GM12878 (cell line): ENCODE measurements around the gene SNAP91. TPM values are rescaled to one million over a fixed set of nuclear protein-coding genes. Genes with fewer than 3 reads are reported as not detected.

Experiments used
- ATAC-seq: fragments of 200-7000 bp; cut with Tn5 transposase; 3 replicates; pipeline ENCODE4 v1.9.1; 2020; ENCODE audit warnings: mild to moderate bottlenecking, moderate library complexity
- BruUV-seq: library from RNA; stranded (reverse); fragments of 400-500 nt; replicated peaks from 2 replicates; lab custom pipeline; 2021; lab: Mats Ljungman, UMichigan
- CTCF ChIA-PET: fragments of 300-600 bp; sonication (Branson Sonifier 250); formaldehyde crosslinking; extraction: SDS; loops from one replicate; lab custom pipeline; 2021; ENCODE audit warnings: inconsistent platforms; lab: Yijun Ruan, JAX
- POLR2A ChIA-PET: fragments of 350-600 bp; formaldehyde crosslinking; extraction: SDS; loops from one replicate; lab custom pipeline; 2021; ENCODE audit warnings: inconsistent platforms; lab: Charles Lee
- RAD21 ChIA-PET: fragments of 300-600 bp; sonication (Branson Sonifier 250); formaldehyde crosslinking; loops from one replicate; lab custom pipeline; 2023; ENCODE audit warnings: antibody characterized with exemption; ENCODE audit not compliant: unreplicated experiment; lab: Charles Lee
- SMC1A ChIA-PET: fragments of 300-600 bp; sonication (Branson Sonifier 250); formaldehyde crosslinking; loops from one replicate; lab custom pipeline; 2023; ENCODE audit not compliant: unreplicated experiment, uncharacterized antibody; lab: Charles Lee
- DNase-seq: peaks from one replicate; pipeline ENCODE4 v3.0.0-alpha.2; 2011; ENCODE audit warnings: low read depth, low spot score
- FAIRE-seq: peaks from 3 replicates; lab custom pipeline; 2011; peaks lifted over from hg19 to GRCh38; lab: Jason Lieb, UNC
- H2AFZ ChIP-seq: 2 replicates; pipeline ENCODE4 v1.6.0; 2011; ENCODE audit warnings: low read depth, low read length, control low read depth; ENCODE audit not compliant: control insufficient read depth
- H3K27ac ChIP-seq: 2 replicates; pipeline ENCODE4 v1.5.1; 2011; ENCODE audit warnings: control low read depth; ENCODE audit not compliant: control insufficient read depth, insufficient read depth
- H3K27me3 ChIP-seq, 2 experiments: replicated peaks in 1 of 2; 2 replicates each; pipeline versions ENCODE4 v1.6.0 to v1.6.1; 2011; ENCODE audit warnings: low read length in 1 of 2; ENCODE audit not compliant: control insufficient read depth in 2 of 2, insufficient read depth in 2 of 2
- H3K36me3 ChIP-seq, 2 experiments: 2 replicates each; pipeline ENCODE4 v1.5.1; 2011; ENCODE audit warnings: low read length in 1 of 2; ENCODE audit not compliant: control insufficient read depth in 2 of 2, insufficient read depth in 2 of 2
- H3K4me1 ChIP-seq: 2 replicates; pipeline ENCODE4 v1.6.1; 2011; ENCODE audit warnings: mild to moderate bottlenecking, low read length, moderate library complexity, mixed read lengths; ENCODE audit not compliant: control insufficient read depth, insufficient read depth
- H3K4me2 ChIP-seq: 2 replicates; pipeline ENCODE4 v1.6.0; 2011; ENCODE audit warnings: control low read depth; ENCODE audit not compliant: control insufficient read depth, insufficient read depth
- H3K4me3 ChIP-seq: fragments of 200-600 bp; sonication (generic); 2 replicates; pipeline ENCODE4 v1.5.1; 2016
- H3K79me2 ChIP-seq: 2 replicates; pipeline ENCODE4 v1.6.0; 2011; ENCODE audit warnings: low read length; ENCODE audit not compliant: control insufficient read depth, insufficient read depth
- H3K9ac ChIP-seq: 2 replicates; pipeline ENCODE4 v1.8.0; 2011; ENCODE audit warnings: low read length, control low read depth, mixed read lengths; ENCODE audit not compliant: control insufficient read depth, insufficient read depth
- H3K9me3 ChIP-seq: replicated peaks from 3 replicates; pipeline ENCODE4 v1.5.1; 2011; ENCODE audit warnings: mild to moderate bottlenecking, low read length; ENCODE audit not compliant: control insufficient read depth, insufficient read depth
- H4K20me1 ChIP-seq: 2 replicates; pipeline ENCODE4 v1.6.0; 2011; ENCODE audit not compliant: control insufficient read depth, insufficient read depth
- CREM ChIP-seq: IDR thresholded peaks from 2 replicates; pipeline ENCODE4 v1.6.1; 2014; ENCODE audit warnings: antibody characterized with exemption, low read depth
- MTA2 ChIP-seq: fragments of 450-650 bp; IDR thresholded peaks from 2 replicates; pipeline ENCODE4 v1.6.1; 2016; ENCODE audit warnings: low read depth, mild to moderate bottlenecking, moderate library complexity
- NBN ChIP-seq: fragments of 450-650 bp; IDR thresholded peaks from 2 replicates; pipeline ENCODE4 v1.6.1; 2016
- NFXL1 ChIP-seq: fragments of 450-650 bp; IDR thresholded peaks from 2 replicates; pipeline ENCODE4 v1.6.1; 2017; ENCODE audit warnings: antibody characterized with exemption, mild to moderate bottlenecking, borderline replicate concordance
- SP1 ChIP-seq: IDR thresholded peaks from one replicate; pipeline ENCODE4 v1.6.1; 2011; ENCODE audit warnings: low read depth, low read length
- WGBS: methylation state at CpG from one replicate; pipeline ENCODE4 v1.1.6; 2016; ENCODE audit warnings: low lambda C conversion rate; ENCODE audit not compliant: insufficient replicate concordance, insufficient coverage; ENCODE audit errors: missing lambda C conversion rate; 5-methylcytosine and 5-hydroxymethylcytosine counted together
- in situ Hi-C: fragments of 300-500 bp; cut with MboI; formaldehyde crosslinking; loops from 9 replicates; pipeline ENCODE4 v1.14.3; 2018; ENCODE audit warnings: mixed read lengths
- intact Hi-C: fragments of 100-400 bp; cut with micrococcal nuclease; formaldehyde crosslinking; loops from one replicate; pipeline ENCODE4 v1.14.2; 2022; ENCODE audit not compliant: unreplicated experiment
- polyA plus RNA-seq, 11 experiments: library from polyadenylated mRNA; depleted of rRNA in 4 of 11; unstranded in 6 of 11; stranded (reverse) in 5 of 11; fragments of >200 nt; fragmentation: Nextera tagmentation in 4 of 11; fragmentation: Illumina TruSeq in 1 of 11; extraction: Ambion mirVana in 4 of 11; extraction: Trizol in 1 of 11; gene quantifications; 1 replicate in 1 of 11; 2 replicates in 10 of 11; pipeline versions ENCODE4 v1.2.1 to v1.2.3, GENCODE V29; 2011 to 2016; ENCODE audit warnings: inconsistent platforms in 2 of 11, missing spikeins in 2 of 11, low read depth in 1 of 11
- total RNA-seq, 4 experiments: library from RNA; depleted of rRNA in 3 of 4; stranded (reverse); fragments of >200 nt in 3 of 4; fragmentation: Illumina TruSeq in 1 of 4; extraction: Trizol in 1 of 4; gene quantifications; 2 replicates each; pipeline versions ENCODE4 v1.2.1 to v1.2.3, GENCODE V29; 2013 to 2021
- TF ChIP-seq, protein P1 (sequence below): IDR thresholded peaks from 2 replicates; pipeline ENCODE4 v1.6.1; 2012; ENCODE audit warnings: low read depth, low read length, improper control_type of control experiment
- TF ChIP-seq, protein P2 (sequence below): fragments of 150-350 bp; IDR thresholded peaks from 2 replicates; pipeline ENCODE4 v1.6.1; 2014; ENCODE audit warnings: mild to moderate bottlenecking, low read depth, low read length
- TF ChIP-seq, protein P3 (sequence below): fragments of 450-650 bp; IDR thresholded peaks from 2 replicates; pipeline ENCODE4 v1.6.1; 2016; ENCODE audit warnings: mild to moderate bottlenecking, moderate library complexity, borderline replicate concordance
- TF ChIP-seq, protein P4 (sequence below): fragments of 450-650 bp; IDR thresholded peaks from 2 replicates; pipeline ENCODE4 v1.6.1; 2016; ENCODE audit warnings: mild to moderate bottlenecking

The SNAP91 gene
- total and polyA plus RNA-seq, 10 of the 15 experiments (the other 5 are each of a cell fraction or from before 2014, with no cell fraction given) = 0.01 to 0.49 (median 0.12) TPM; not detected in 2

DNA sequence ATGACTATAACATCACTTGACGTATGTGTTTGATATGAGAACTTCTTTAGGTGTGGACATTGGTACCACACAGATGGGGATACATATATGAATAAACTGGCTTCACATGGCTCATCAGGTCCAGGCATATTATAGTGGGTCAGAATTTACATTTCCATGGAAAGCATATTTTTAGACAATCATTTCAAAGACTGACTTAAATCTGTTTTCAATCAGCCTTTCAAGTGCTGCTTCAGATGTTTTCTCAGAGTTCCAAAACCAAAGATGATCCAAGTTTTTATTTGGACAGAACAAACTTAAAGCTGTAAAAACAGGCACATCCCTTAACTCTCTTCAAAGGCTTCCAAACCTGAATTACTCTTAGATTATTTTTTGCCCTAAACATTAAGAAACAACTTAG, 108.4 kb downstream of the SNAP91 start:
- no peaks in the 10 kb centered on the region for H3K79me2 ChIP-seq
- H3K9me3 ChIP-seq = no peaks in the 10 kb centered on the region
- in situ Hi-C loops = no loop called here
- H3K4me2 ChIP-seq = no peak overlapping the region
- ChIA-PET SMC1A (interaction anchor here (1.1 to 2.7 kb wide), 2 partner anchors 13 to 15 kb away, joined by 4 to 10 read pairs; no protein-coding TSS in a partner anchor), POLR2A (no interaction called here)
- ATAC-seq = no peak
- DNase-seq = no peak
- no peak overlapping the region for H3K9ac ChIP-seq
- no peak for TF ChIP-seq SP1
- no peak for TF ChIP-seq NBN
- no peak for TF ChIP-seq NFXL1
- TF ChIP-seq, protein P1, sequence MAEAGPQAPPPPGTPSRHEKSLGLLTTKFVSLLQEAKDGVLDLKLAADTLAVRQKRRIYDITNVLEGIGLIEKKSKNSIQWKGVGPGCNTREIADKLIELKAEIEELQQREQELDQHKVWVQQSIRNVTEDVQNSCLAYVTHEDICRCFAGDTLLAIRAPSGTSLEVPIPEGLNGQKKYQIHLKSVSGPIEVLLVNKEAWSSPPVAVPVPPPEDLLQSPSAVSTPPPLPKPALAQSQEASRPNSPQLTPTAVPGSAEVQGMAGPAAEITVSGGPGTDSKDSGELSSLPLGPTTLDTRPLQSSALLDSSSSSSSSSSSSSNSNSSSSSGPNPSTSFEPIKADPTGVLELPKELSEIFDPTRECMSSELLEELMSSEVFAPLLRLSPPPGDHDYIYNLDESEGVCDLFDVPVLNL = no peak
- no peak for TF ChIP-seq MTA2
- TF ChIP-seq, protein P2, sequence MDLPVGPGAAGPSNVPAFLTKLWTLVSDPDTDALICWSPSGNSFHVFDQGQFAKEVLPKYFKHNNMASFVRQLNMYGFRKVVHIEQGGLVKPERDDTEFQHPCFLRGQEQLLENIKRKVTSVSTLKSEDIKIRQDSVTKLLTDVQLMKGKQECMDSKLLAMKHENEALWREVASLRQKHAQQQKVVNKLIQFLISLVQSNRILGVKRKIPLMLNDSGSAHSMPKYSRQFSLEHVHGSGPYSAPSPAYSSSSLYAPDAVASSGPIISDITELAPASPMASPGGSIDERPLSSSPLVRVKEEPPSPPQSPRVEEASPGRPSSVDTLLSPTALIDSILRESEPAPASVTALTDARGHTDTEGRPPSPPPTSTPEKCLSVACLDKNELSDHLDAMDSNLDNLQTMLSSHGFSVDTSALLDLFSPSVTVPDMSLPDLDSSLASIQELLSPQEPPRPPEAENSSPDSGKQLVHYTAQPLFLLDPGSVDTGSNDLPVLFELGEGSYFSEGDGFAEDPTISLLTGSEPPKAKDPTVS = no peak
- TF ChIP-seq, protein P3, sequence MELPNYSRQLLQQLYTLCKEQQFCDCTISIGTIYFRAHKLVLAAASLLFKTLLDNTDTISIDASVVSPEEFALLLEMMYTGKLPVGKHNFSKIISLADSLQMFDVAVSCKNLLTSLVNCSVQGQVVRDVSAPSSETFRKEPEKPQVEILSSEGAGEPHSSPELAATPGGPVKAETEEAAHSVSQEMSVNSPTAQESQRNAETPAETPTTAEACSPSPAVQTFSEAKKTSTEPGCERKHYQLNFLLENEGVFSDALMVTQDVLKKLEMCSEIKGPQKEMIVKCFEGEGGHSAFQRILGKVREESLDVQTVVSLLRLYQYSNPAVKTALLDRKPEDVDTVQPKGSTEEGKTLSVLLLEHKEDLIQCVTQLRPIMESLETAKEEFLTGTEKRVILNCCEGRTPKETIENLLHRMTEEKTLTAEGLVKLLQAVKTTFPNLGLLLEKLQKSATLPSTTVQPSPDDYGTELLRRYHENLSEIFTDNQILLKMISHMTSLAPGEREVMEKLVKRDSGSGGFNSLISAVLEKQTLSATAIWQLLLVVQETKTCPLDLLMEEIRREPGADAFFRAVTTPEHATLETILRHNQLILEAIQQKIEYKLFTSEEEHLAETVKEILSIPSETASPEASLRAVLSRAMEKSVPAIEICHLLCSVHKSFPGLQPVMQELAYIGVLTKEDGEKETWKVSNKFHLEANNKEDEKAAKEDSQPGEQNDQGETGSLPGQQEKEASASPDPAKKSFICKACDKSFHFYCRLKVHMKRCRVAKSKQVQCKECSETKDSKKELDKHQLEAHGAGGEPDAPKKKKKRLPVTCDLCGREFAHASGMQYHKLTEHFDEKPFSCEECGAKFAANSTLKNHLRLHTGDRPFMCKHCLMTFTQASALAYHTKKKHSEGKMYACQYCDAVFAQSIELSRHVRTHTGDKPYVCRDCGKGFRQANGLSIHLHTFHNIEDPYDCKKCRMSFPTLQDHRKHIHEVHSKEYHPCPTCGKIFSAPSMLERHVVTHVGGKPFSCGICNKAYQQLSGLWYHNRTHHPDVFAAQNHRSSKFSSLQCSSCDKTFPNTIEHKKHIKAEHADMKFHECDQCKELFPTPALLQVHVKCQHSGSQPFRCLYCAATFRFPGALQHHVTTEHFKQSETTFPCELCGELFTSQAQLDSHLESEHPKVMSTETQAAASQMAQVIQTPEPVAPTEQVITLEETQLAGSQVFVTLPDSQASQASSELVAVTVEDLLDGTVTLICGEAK = no peak
- TF ChIP-seq CREM = no peak
- TF ChIP-seq, protein P4, sequence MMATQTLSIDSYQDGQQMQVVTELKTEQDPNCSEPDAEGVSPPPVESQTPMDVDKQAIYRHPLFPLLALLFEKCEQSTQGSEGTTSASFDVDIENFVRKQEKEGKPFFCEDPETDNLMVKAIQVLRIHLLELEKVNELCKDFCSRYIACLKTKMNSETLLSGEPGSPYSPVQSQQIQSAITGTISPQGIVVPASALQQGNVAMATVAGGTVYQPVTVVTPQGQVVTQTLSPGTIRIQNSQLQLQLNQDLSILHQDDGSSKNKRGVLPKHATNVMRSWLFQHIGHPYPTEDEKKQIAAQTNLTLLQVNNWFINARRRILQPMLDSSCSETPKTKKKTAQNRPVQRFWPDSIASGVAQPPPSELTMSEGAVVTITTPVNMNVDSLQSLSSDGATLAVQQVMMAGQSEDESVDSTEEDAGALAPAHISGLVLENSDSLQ = no peak
- TF ChIP-seq, all 136 proteins: peak for 0
- RAD21 ChIA-PET = no interaction called here
- CTCF ChIA-PET = interaction anchor here (1.9 to 2.3 kb wide), 2 partner anchors 9 to 15 kb away, joined by 5 to 11 read pairs; no protein-coding TSS in a partner anchor
- Histone ChIP-seq H3K4me1 (no peaks in the 10 kb centered on the region), H2AFZ (no peak overlapping the region), H3K4me3 (no peak overlapping the region), H3K36me3 (no peaks in the 10 kb centered on the region), H3K27me3 (no peaks in the 10 kb centered on the region), H4K20me1 (no peaks in the 10 kb centered on the region), H3K27ac (no peak overlapping the region)
- FAIRE-seq = no peak
- no TSS peak for BruUV-seq
- 73% methylated on average over 1 of the region's 1 CpG for WGBS
- intact Hi-C loops = no loop called here
